COLO668 (cell line): ENCODE results near the gene MICAL2.

Experiments
- DNase-seq: peaks from one replicate; lab custom pipeline; 2025; ENCODE audit not compliant: unreplicated experiment; lab: John Stamatoyannopoulos, UW

The MICAL2 gene

DNA sequence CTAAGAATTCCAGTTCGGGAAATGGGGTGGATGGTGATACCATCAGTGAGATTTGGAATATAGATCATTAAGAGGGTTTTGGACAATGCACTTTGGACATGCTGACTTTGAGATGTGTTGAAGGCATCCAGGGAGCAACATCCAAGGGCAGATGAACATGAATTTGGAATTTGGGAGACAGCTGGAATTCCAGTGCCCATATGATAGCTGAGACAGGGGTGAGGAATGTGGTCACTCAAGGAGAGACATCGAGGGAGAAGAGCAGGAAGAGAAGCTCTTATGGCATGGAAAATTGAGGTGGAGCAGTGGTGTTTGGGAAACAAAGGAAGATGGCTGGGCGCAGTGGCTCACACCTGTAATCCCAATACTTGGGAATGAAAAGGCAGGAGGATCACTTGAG lies 11.8 kb upstream of the MICAL2 start:
- DNase-seq = no peak

DNA sequence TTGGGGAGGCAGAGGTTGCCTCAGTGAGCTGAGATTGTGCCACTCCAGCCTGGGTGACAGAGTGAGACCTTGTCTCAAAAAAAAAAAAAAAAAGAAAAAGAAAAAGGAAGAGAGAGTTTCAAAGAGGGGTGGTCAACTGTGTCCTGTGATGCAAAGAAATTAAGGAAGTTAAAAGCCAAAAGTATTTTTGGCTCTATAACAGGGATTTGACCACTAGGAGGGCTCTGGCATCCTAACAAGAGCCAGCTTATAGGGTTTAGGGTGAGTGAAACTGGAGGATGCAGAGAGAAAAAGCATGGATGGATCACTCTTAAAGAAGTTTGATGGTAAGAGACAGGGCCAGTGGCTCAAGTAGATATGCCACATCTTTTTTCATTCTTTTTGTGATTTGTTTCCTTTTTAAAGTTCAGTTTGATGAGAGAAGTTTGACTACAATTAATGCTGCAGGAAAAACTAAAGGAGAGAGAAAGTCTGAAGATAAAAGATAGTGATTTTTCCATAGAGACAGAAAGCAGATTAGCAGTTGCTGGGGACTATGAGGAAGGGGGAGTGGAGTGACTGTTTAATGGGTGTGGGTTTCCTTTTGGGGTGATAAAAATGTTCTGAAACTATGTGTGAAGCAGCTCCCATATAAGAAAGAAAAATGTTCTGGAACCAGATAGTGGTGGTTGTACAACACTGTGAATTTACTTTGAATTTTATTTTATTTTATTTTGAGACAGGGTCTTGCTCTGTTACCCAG lies 11.1 kb upstream of the MICAL2 start:
- no peak for DNase-seq

DNA sequence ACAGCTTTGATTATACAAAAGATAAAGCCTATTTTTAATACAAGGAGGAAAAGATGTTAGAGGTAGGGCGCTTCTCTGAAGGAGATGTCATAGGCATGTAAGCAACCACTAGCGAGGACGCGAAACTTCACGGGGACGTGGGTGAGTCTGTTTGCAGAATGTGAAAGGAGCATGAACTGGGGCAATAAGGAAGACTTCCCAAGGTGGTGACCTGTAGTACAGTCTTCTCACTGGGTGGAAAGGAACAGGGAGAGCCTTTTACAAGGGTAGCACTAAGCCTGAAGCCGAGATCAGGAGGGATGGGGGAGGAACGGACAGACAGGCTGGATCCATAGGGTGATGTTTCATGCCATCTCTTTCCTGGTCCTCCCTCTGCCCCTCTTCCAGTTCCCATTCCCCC lies 10.0 kb upstream of the MICAL2 start:
- DNase-seq = no peak

DNA sequence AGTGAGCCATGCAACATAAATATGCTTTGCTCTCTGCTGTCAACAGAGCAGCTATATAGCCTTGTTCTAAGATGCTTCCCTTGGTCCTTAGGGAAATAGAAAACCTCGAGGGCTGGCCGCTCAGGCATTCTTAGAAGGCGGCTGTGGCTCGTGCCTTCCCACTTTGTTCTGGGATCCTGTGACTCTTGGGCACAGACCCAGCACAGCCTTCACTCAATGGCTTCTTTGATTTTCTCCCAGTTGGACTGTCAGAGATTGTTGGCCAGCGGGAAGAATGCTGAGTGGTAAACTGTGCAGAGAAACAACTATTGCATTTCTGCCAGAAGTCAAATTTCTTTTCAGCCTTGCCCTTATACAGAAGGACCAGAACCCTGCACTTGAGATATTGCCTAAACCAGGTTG lies 9.5 kb upstream of the MICAL2 start:
- DNase-seq = no peak

DNA sequence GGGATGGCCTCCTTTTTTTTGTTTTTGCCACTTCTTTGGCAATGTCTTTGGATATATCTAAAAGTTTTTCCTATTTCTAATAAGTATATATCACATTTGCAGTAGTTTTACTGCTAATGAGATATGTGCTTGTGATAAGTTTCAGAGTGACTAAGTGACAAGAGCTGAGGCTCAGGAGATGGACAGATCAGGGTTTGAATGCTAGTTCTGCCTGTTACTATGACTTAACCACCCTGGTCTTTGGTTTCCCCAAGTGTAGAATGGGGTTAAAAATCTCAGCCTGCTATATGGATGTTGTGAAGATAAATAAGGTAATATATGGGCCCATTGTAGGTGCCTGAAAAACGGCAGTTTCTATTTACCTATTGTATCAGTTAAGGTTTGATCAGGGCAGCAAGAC lies 9.1 kb upstream of the MICAL2 start:
- no peak for DNase-seq

DNA sequence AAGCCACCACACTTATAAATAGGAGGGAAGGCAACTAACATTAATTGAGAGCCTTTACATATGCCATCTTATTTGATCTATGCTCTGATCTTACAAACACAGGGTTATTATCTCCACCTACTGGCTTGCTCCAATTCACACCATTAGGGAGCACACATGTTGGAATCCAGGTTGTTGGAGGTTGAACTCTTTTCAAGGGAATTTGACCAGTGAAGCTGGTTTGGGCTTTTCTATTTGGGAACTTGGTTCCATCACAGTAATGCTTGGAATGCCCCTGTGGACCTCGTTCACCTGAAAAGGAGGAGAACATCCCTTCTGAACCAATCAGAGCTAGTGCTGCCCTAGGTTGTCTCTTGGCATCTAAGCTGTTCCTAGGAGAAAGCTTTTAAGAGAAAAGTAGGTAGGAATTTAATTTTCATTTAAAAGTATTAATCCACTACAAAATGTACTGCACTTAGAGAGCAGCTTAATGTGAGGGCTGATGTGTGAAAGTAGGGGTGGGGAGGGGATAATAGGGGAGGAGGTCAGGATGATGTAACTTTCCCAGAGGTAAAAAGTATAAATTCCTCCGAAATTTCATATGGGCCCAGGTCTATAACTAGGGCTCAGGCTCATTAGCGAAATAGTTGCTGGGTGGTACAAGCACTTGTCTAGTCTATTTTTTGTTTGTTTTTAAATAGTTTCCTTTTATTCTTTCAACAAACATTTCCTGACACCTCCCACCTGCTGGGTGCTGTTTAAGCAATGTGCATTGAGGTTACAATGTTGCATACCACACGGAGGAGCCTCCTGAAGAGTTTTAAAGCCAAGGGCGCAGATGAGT lies 7.6 kb upstream of the MICAL2 start:
- no peak for DNase-seq

DNA sequence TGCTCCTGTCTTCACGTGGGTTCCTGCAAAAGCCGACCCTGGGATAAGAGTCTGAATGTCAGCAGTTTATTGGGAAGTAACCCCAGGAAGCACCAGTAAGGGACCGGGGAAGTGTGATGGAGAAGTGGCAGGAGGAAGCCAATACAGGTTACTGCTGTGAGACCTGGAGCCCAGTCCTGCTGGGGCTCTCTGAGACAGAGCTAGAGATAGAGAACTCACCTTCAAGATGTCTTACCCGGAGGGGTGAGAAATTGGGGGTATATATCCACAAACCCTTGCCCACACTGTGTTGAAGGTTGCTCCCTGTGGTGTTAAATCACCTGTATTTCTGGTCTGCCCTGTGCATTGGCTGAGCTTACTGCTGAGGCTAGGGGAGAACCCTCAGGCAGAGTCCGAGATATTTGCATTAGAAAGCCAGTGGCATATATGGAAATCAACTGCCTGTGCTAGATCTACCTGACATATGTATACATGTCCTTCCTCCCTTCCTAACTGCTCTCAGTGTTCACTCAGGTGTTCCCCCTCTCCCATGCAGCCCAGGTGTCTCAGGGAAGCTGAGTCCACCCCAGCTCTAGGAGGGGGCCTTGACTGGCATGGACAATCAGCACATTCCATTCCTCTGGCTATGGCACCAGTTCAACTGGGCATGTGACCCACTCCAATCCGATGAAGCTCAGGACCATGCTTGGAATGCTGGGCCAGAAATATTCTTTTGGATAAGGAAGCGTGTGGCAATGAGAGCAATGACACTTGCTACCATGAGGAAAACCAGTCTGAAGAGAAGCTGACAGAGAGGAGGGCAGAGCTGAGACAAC lies 6.8 kb upstream of the MICAL2 start:
- no peak for DNase-seq

DNA sequence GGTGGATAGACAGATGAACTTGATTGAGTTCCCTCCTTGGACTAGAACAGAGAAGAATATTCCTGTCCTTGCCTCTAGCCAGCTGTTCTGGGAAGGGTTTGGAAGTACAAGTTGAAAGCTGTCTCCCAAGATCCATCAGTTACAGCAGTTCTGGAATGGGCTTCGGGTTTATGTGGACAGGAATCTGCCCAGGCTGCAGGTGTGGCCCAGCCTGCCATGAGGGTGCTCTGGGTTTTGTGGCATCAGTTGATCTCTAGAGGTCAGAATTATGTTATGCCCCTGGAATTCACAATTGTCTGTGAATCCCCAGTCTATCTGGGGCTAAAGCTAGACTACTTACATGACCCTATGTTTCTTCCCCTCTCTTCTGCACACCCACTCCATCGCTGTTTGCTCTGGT lies 4.9 kb upstream of the MICAL2 start:
- no peak for DNase-seq

DNA sequence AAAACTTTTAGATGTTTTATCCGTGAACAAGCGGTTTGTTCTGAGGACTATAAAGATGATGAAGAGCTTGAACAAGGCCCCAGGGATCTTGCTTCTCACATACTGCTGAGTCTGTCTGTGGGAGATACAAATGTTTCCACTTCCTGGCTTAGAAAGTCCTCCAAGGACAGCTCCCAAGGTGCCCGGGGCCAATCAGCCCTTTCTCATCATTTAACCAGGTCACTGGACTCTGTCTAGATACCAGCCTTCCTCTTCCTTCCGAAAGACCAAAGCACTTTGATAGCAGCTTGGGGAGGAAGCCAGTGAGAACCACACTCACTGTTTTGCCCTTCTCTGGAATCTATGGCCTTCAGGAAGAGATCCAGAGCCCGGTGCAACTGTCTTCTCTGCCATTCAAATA lies 4.3 kb upstream of the MICAL2 start:
- no peak for DNase-seq

DNA sequence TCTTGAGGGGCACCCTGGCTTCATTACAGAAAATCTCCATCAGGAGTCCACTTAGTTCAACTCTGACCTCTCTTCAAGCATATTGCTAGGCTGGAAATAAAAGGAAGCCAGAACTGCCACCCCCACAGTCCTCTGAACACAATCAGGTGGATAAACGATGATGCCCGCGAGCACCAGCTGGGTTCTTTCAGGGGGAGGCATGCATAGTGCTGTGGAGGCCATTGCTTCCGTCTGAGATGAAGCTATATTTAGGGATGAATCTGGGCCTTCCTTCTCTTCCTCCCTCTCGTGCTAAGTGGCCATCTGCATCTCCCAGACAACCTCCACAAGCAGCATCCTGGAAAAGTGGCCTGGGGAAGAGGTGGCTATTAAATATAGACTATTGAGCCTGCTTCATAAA lies 3.9 kb upstream of the MICAL2 start:
- no peak for DNase-seq

DNA sequence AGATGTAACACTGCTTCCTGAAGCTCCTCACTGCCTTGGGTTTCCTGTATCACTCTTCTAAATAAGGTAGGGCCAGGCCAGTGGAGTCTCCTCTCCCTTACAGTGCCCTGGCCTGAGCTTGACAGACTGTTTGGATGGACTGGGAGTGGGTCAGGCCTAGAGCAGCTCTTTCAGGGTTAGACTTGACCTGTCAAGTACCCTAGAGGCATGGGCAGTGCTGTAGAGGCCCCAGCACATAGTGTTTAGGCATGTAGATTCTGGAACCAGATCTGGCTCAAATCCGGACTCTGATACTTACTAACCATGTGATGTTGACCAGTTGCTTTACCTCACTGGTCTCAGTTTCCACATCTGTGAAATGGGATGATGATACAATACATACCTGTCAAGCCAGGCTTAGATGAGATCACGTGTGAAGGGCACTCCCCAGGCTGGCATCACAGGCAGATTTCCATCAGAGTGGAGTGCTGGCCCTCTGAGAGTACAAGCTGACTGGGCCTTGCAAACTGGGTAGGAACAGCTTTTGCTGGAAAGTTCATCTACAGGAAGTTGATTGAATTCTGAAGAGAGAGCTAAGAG lies 1.4 kb upstream of the MICAL2 start:
- DNase-seq = no peak

DNA sequence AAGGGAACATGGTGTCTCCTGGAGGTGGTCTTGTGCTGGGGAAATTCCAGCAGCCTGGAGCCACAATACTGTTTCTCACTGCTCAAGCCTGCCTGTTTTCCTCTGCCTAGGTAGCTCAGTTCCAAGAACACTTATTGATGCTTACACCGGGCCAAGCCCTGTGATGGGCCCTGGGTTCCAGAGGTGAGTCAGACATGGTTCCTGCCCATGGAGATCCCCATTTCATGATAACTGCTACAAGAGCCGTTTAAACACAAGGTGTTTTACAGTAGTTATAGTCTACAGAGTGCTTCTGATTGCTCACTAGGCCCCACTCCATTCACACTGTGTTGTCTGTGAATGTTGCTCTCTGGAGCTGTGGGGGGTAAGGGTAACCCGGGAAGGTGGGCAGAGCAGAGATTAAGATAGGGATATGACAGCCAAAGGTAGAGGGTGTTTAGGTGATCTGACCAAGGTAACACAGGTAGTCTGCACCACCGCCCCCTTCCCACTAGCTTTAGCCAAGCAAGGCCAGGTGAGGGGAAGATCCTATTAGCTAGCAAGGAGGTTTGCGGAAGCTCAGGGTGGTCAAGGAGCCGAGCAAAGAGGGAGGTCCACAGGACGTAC lies 696 bp upstream of the MICAL2 start:
- no peak for DNase-seq

DNA sequence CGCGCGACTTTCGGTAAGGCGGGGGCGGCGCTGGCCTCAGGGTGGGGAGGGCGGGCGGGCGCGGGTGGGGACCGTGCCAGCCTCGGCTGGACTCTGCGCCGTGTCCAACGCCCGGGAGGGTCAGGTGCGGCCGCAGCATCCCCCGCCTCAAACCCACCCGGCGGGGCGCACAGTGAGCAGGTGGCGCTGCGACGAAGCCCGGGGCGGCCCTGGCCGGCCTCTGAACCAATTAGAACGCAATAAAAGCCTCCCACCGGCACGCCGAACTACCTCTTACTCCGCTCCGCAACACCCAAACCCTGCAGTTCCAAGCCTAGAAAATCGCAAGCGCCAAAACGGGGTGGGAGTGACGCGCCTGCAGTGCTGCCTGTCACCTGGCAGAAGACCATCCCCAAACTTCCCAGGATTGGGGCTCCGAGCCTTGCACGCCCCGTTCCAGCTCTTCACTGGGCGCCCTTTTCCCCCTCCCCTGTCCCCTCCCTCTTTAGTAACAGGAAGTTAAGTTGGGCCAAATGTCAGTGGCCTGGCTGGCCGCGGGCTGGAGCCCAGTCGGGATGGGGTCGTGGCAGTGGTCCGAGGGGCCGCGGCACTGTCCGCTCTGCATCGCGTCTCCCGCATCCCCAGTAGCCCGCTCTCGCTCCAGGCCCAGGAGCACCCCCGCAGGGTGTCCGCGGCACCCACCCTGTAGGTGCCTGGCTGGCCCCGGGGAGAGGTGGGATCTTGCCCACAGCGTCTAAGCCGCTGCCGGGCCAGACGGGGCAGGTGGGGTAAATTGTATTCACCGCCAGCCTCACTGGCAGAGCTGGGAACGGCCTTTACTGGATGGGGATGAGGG lies 541 bp downstream of the MICAL2 start:
- DNase-seq = peak; percentile 67

DNA sequence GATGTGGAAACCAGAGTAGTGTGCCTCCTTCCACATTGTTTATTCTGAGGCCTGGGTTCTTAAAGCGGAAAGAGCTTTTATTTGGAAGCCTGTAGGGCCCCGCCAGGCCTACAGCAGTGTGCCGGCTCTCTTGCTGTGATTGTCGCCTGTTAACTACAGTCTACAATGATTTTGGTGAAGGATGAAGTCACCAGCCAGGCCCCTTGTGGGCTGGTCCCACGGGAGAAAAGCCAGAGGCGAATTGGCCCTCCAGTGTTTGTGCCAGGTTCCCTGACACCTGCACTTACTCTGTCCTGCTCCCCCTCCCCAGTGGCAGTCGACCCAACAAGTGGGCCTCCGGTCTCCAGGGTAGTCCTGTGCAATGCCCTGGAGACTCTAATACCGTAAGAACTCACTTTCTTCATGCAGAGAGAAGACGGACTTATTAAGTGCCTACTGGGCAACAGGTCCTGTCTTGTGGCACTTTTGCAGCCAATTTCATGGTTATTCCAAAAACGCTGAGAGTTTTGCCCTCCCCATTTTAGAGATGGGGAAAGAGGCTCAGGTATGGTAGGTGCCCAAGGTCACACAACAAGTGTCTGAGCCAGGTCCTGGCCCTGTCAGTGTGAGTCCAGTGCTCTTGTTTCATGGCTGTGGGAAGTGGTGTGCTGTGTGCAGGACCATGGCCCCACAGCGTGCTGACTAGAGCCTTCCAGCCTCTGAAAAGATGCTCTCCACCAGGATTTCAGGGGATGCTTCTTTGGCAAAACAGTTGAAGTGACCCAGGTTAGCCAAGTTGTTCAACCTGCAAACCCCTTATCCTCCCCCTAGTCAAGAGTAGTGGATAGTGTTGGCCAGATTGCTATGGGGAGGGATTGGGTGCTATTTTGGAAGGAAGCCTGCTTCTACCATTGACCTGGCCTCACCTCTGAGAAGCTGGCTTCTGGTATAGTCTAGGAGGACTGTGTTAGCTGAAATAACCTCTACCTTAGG lies 1.4 kb downstream of the MICAL2 start:
- no peak for DNase-seq

DNA sequence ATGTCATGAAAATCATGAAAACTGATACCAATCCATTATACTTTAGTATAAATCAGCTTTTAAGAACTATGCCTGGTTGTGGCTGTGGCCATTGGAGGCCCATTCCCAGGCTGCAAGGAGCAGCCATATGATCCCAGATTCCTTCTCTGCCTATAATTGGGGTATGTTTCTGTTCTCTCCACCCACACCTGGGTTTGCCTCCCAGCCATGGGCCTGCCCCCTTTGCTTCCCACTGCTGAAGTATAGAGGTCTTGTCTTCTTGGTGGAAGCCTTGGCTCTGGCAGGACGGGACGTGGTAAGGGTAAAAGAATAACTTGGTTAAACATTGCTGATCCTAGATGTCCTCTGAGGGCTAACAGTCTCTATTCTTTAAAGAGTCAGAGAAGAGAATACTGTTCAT lies 2.4 kb downstream of the MICAL2 start:
- DNase-seq = no peak

DNA sequence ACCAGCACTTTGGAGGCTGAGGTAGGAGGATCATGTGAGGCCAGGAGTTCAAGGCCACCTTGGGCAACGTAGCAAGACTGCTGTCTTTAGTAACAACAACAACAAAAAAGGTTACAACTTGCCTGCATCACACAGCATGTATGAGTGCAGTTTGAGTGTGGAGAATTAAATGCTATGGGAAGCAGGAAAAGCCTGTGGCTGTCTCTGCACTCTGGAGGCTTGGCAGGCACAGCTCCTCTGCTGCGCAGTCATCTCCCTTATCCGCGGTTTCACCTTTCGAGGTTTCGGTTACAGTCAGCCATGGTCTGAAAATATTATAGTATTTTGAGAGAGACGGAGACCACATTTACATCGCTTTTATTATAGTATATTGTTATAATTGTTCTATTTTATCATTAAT lies 2.9 kb downstream of the MICAL2 start:
- DNase-seq = no peak

DNA sequence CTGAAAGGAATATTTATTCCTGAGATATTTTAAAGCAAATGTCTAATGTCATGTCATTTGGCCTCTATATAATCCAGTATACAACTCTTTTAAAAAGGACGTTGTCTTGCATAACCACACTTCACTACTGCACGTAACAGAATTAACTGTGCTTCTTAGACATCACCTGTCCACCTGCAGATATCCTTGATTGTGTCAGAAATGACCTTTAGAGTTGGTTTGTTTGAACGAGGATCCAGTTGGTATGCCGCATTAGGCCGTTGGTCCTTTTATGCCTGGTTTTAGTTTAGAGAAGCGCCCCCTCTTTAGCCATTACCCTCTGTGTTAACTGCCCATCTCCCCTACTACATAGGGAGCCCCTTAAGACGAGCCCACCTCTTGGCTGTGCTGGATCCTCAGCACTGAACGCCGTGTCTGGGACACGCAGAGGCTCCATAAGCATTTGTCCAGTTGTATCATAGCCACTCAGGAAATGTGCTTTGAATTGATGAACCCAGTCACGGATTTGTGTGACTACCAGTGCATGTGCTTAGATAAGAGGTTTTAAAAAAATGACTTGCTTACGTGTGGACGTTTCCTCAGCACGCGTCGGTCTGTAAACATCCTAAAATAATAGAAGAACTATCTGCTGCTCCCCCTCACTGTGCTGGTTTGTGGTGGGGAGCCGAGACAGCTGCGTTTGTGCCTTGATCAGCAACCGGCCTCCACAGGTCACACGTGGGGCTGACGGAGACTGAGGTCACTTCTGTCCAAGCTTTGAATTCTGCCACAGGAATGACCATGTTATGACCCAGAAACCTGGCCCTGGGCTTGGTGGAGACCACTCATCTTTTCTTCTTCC lies 4.0 kb downstream of the MICAL2 start:
- DNase-seq = no peak

DNA sequence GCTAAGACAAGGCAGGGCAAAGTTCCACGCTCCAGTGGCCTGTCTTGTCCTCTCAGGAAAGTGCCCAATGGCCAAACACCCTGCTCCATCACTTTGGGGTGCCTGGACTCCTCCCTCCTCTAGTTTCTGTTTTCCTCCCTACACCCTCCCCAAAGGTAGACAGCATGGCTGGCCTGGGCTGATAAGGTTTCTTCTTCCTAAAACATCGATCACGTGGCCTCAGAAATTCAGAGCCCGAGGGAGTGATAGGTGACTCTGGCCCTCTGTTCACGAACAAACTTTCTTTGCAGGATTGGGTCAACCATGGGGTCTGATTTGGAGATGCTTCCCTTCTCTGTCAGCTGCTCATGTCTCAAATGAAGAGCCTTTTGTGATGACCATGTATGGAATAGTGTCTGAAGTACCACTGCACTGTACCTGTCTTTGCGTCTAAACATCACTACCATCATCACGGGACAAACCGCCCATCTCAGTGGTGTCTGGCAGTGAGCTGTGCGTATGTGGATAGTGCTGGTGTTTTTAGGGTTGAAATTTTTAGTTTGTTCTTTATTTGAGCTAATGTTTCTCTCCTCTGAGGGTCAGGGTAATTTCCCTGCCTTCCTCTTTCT lies 6.1 kb downstream of the MICAL2 start:
- no peak for DNase-seq
